HG03342 (cell line): ENCODE measurements around the gene CAT.

Source experiments
- ATAC-seq: cut with Tn5 transposase; IDR thresholded peaks from one replicate; pipeline ENCODE4 v1.9.1; 2021; ENCODE audit warnings: mild to moderate bottlenecking, moderate library complexity; ENCODE audit not compliant: unreplicated experiment

Gene CAT

GRCh38 chr11:34519595-34520235 is 81.0 kb downstream of the CAT start:
- ATAC-seq, result no peak

DNA sequence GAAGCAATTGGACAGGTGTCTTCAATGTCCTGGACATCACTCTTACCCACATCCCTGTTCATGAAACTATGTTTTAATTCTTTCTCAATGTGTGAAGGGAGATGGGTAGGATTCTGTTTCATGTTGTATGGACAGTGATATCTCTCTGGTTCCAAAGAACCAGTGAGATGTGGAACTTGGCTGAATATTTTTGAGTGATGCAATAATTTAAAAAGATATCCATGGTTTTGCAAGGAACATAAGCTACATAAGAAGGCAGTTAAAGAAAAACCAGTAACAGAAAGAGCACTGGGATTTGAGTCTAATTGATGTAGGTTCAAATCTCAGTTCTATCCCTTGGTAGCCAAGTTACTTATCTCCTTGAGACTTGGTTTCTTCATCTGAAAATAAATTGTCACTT is 82.5 kb downstream of the CAT start:
- no peak for ATAC-seq
